ENCODE data around the gene TMEM212. TPM values are rescaled to one million over a fixed set of nuclear protein-coding genes. Genes with fewer than 3 reads are reported as not detected.
A peak's percentile ranks its signal among the peaks of the same experiment; 100 is the strongest.

The TMEM212 gene
- total RNA-seq, 1 experiment from 2014 or later, result not detected

DNA sequence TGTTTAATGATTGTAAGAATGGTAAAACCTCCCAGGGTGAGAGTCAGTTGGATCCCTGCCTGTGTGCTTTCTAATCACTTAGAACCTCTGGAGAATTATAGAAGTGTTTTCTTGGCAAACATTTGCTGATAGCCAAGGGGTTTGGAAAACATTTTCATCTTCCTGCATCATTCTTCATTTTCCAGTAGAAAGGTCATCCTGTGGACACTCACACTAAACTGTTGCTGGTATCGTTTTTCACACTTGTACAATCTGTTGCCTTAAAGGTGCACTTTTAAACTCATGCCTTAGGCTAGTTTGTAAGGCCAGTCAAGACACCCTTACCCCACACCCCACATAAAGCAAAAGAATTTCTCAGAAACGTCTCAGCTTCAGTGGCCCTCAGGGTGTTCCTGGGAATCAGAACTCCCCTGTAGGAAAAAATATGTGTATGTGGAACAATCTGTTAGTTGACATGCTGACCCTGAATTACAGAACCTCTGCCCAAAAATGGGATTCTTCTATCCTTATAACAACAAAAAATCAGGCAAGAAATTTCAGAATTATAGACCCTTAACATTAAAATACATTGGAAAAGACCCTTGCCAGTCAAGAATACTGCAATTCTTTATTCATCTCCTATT, 27.1 kb upstream of the TMEM212 start:
- BruUV-seq (replicated peaks), result no TSS peak
- H3K36me3 ChIP-seq (ENCODE audit: low read depth), result no peaks in the 10 kb centered on the region
- POLR2A ChIA-PET (ENCODE audit: unreplicated experiment), result no interaction called here
- H3K4me1 ChIP-seq (replicated peaks; ENCODE audit: insufficient read depth), result peaks cover 49% of the 10 kb centered on the region
- CTCF ChIA-PET, result interaction anchor here (0.6 kb wide), 1 partner anchor 17 kb away, joined by 9 read pairs; no protein-coding TSS in a partner anchor
- H3K9me2 ChIP-seq (ENCODE audit: insufficient read depth), result 0 out of 2 replicates have a peak, but pooled peaks cover 7% of the 10 kb centered on the region
- H3K9me3 ChIP-seq (ENCODE audit: insufficient read depth, low read depth), result peaks cover 4% of the 10 kb centered on the region; the same call in 1 of the 2 replicates
- peaks cover 37% of the 10 kb centered on the region for H3F3A ChIP-seq (ENCODE audit: insufficient read depth, low read depth)
- 0 out of 2 replicates have a peak overlapping the region, but pooled peaks have one; percentile 13 for H2AFZ ChIP-seq
- no peaks in the 10 kb centered on the region for H3K27me3 ChIP-seq (ENCODE audit: insufficient read depth, low read depth)
- intact Hi-C loops (cut with micrococcal nuclease; ENCODE audit: unreplicated experiment), result no loop called here
- H3K79me2 ChIP-seq (ENCODE audit: low read depth), result no peaks in the 10 kb centered on the region
- no peak for TF ChIP-seq EZH2 (IDR thresholded peaks at IDR 0.05; ENCODE audit: low read depth)
- TF ChIP-seq, protein P1, sequence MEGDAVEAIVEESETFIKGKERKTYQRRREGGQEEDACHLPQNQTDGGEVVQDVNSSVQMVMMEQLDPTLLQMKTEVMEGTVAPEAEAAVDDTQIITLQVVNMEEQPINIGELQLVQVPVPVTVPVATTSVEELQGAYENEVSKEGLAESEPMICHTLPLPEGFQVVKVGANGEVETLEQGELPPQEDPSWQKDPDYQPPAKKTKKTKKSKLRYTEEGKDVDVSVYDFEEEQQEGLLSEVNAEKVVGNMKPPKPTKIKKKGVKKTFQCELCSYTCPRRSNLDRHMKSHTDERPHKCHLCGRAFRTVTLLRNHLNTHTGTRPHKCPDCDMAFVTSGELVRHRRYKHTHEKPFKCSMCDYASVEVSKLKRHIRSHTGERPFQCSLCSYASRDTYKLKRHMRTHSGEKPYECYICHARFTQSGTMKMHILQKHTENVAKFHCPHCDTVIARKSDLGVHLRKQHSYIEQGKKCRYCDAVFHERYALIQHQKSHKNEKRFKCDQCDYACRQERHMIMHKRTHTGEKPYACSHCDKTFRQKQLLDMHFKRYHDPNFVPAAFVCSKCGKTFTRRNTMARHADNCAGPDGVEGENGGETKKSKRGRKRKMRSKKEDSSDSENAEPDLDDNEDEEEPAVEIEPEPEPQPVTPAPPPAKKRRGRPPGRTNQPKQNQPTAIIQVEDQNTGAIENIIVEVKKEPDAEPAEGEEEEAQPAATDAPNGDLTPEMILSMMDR (conservative IDR thresholded peaks at IDR 0.05), result no peak
- H4K20me1 ChIP-seq (ENCODE audit: insufficient read depth), result no peaks in the 10 kb centered on the region
- DNase-seq, result peak in 1 of 2 experiments; percentile 90
- H3K4me2 ChIP-seq, result peak overlapping the region; percentile 40
- no peak overlapping the region for H3K4me3 ChIP-seq
- peak overlapping the region; percentile 70 for H3K27ac ChIP-seq

DNA sequence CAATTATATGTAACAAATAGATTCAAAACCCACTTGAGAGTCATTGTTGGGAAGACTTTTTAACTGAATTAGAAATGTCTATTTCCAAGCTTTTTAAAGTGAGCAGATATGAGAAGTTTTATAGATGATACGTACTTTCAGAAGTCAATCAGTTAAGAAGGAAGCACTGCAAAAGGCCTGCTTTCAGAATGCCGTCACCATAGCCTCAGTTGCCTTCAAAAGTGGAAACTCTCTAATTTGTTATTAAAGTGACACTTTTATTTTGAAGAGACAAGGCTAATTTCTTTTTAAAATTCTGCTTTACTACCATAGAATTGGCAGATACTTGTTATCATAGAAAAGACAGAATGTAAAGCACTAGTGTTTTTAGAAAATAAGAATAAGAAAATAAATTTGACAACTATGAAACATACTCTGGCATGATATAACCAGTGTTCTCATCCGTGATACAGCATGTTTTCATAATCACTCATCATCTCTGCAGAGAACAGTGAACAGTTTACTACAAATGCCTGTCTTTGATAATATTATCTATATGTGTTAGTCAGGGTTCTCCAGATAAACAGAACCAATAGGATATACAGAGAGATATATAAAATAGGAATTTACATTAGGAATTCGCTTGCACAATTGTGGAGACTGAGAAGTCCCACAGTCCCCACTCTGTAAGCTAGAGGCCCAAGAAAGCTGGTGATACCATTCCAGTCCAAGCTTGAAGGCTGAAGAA, 25.9 kb upstream of the TMEM212 start:
- H3K4me1 ChIP-seq (replicated peaks; ENCODE audit: insufficient read depth), result peaks cover 39% of the 10 kb centered on the region
- ChIA-PET CTCF (interaction anchor here (0.6 to 0.7 kb wide), 2 partner anchors 11 to 16 kb away, joined by 3 to 9 read pairs; no protein-coding TSS in a partner anchor), POLR2A (ENCODE audit: unreplicated experiment) (no interaction called here)
- intact Hi-C loops (cut with micrococcal nuclease; ENCODE audit: unreplicated experiment), result no loop called here
- no peaks in the 10 kb centered on the region for H4K20me1 ChIP-seq (ENCODE audit: insufficient read depth)
- H3K9me2 ChIP-seq (ENCODE audit: insufficient read depth), result 0 out of 2 replicates have a peak, but pooled peaks cover 7% of the 10 kb centered on the region
- no peaks in the 10 kb centered on the region for H3K36me3 ChIP-seq (ENCODE audit: low read depth)
- H3F3A ChIP-seq (ENCODE audit: insufficient read depth, low read depth), result peaks cover 27% of the 10 kb centered on the region
- BruUV-seq (replicated peaks), result no TSS peak
- DNase-seq, result no peak
- H2AFZ ChIP-seq, result no peak overlapping the region
- H3K9me3 ChIP-seq (ENCODE audit: insufficient read depth, low read depth), result peaks cover 4% of the 10 kb centered on the region; the same call in 1 of the 2 replicates
- no peak overlapping the region for H3K27ac ChIP-seq
- no peaks in the 10 kb centered on the region for H3K27me3 ChIP-seq (ENCODE audit: insufficient read depth, low read depth)
- H3K4me3 ChIP-seq, result no peak overlapping the region
- no peaks in the 10 kb centered on the region for H3K79me2 ChIP-seq (ENCODE audit: low read depth)
- TF ChIP-seq, protein P1 (conservative IDR thresholded peaks at IDR 0.05), result no peak
- no peak for TF ChIP-seq EZH2 (IDR thresholded peaks at IDR 0.05; ENCODE audit: low read depth)
- H3K4me2 ChIP-seq, result no peak overlapping the region

DNA sequence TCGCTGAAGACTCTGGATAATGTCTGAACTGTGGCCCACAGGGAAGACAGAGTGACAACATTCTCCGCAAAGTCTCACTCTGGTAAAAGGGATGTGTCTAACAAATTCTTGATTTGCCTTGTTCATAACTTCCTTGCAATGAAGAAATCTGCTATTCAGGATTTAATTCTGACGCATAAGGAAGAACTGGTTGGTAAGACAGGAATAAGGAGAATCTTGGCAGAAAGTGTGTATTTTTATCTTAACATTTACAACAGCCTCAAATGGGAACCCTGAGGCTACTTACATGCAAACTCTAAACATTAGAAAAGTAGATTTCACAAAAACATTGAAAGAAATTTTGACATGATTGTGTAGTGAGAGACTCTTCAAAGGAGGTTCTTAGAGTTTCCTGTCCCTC, 22.1 kb upstream of the TMEM212 start:
- H2AFZ ChIP-seq, result no peak overlapping the region
- no peaks in the 10 kb centered on the region for H3K27me3 ChIP-seq (ENCODE audit: insufficient read depth, low read depth)
- no TSS peak for BruUV-seq (replicated peaks)
- H3K4me1 ChIP-seq (replicated peaks; ENCODE audit: insufficient read depth), result peaks cover 35% of the 10 kb centered on the region
- TF ChIP-seq, protein P1 (conservative IDR thresholded peaks at IDR 0.05), result no peak
- no peak for TF ChIP-seq EZH2 (IDR thresholded peaks at IDR 0.05; ENCODE audit: low read depth)
- POLR2A ChIA-PET (ENCODE audit: unreplicated experiment), result no interaction called here
- H3F3A ChIP-seq (ENCODE audit: insufficient read depth, low read depth), result peaks cover 36% of the 10 kb centered on the region
- no peak for DNase-seq
- H3K4me2 ChIP-seq, result no peak overlapping the region
- no peaks in the 10 kb centered on the region for H3K79me2 ChIP-seq (ENCODE audit: low read depth)
- intact Hi-C loops (cut with micrococcal nuclease; ENCODE audit: unreplicated experiment), result no loop called here
- no peak overlapping the region for H3K4me3 ChIP-seq
- no peak overlapping the region for H3K27ac ChIP-seq
- CTCF ChIA-PET, result no interaction called here
- no peaks in the 10 kb centered on the region for H3K9me3 ChIP-seq (ENCODE audit: insufficient read depth, low read depth)
- no peaks in the 10 kb centered on the region for H4K20me1 ChIP-seq (ENCODE audit: insufficient read depth)
- H3K9me2 ChIP-seq (ENCODE audit: insufficient read depth), result 0 out of 2 replicates have a peak, but pooled peaks cover 7% of the 10 kb centered on the region
- no peaks in the 10 kb centered on the region for H3K36me3 ChIP-seq (ENCODE audit: low read depth)

Data from PC-9 (cell line).